Gastrocnemius medialis (tissue), 4 donors: ENCODE measurements around the gene SAP30.

ENCODE experiments used
- POLR2A ChIP-seq, 2 donors: fragments of 450-650 bp; IDR thresholded peaks; one replicate each; pipeline ENCODE4 v1.6.1; 2017; ENCODE audit warnings: antibody characterized with exemption in 2 of 2, mild to moderate bottlenecking in 2 of 2, moderate library complexity in 2 of 2
- TF ChIP-seq, protein P1 (sequence below), 5 experiments: fragments of 450-650 bp in 3 of 5; fragments of 200-600 bp in 2 of 5; sonication (generic) in 2 of 5; IDR thresholded peaks in 4 of 5; conservative IDR thresholded peaks in 1 of 5; 1 replicate in 4 of 5; 2 replicates in 1 of 5; pipeline ENCODE4 v1.5.1; 2016 to 2019; ENCODE audit warnings: antibody characterized with exemption in 5 of 5, mild to moderate bottlenecking in 3 of 5, moderate library complexity in 3 of 5

DNA sequence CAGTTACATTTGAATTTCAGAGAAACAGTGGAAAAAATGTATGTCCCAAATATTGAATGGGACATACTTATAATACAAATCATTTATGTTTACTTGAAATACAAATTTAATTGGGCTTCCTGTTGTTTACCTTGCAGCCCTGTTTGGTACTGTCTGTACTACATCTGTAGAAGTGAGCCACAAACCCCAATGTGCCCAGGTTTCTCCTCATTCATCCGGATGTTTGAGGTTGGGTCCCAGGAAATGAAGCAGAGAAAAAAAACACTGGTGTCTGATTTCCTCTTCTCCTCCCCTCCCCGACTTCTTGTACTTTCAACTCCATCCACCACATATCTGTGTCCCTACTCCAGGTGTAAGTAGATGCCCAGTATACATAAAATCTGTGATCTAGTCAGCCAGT, 55.3 kb downstream of the SAP30 start:
- TF ChIP-seq, protein P1, sequence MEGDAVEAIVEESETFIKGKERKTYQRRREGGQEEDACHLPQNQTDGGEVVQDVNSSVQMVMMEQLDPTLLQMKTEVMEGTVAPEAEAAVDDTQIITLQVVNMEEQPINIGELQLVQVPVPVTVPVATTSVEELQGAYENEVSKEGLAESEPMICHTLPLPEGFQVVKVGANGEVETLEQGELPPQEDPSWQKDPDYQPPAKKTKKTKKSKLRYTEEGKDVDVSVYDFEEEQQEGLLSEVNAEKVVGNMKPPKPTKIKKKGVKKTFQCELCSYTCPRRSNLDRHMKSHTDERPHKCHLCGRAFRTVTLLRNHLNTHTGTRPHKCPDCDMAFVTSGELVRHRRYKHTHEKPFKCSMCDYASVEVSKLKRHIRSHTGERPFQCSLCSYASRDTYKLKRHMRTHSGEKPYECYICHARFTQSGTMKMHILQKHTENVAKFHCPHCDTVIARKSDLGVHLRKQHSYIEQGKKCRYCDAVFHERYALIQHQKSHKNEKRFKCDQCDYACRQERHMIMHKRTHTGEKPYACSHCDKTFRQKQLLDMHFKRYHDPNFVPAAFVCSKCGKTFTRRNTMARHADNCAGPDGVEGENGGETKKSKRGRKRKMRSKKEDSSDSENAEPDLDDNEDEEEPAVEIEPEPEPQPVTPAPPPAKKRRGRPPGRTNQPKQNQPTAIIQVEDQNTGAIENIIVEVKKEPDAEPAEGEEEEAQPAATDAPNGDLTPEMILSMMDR (IDR thresholded peaks at IDR 0.05 in 4 of 5, conservative IDR thresholded peaks at IDR 0.05 in 1 of 5), result no peak
- no peak for TF ChIP-seq POLR2A (IDR thresholded peaks at IDR 0.05)
